HepG2 (cell line): ENCODE measurements around the gene MAP3K20. TPM values are rescaled to one million over a fixed set of nuclear protein-coding genes. Genes with fewer than 3 reads are reported as not detected.

Experiments
- ATAC-seq: fragments of 200-7000 bp; cut with Tn5 transposase; 3 replicates; pipeline ENCODE4 v1.9.1; 2020; ENCODE audit warnings: mild to moderate bottlenecking, moderate library complexity
- BruUV-seq: library from RNA; stranded (reverse); fragments of 400-500 nt; replicated peaks from 2 replicates; lab custom pipeline; 2021; lab: Mats Ljungman, UMichigan
- CTCF ChIA-PET: fragments of 300-600 bp; formaldehyde crosslinking; extraction: SDS; loops from one replicate; lab custom pipeline; 2021; ENCODE audit warnings: low total read pairs, inconsistent platforms, low intra/inter-chr PET ratio; lab: Yijun Ruan, JAX
- POLR2A ChIA-PET: fragments of 350-600 bp; sonication (Branson Sonifier 250); formaldehyde crosslinking; loops from one replicate; lab custom pipeline; 2020; ENCODE audit warnings: antibody characterized with exemption, inconsistent platforms; lab: Yijun Ruan, JAX
- DNase-seq: peaks from one replicate; pipeline ENCODE4 v3.0.0-alpha.2; 2015; ENCODE audit warnings: low spot score
- FAIRE-seq: peaks from 3 replicates; lab custom pipeline; 2011; peaks lifted over from hg19 to GRCh38; lab: Jason Lieb, UNC
- H2AFZ ChIP-seq: one replicate; pipeline ENCODE4 v1.6.1; 2011; ENCODE audit warnings: low read length, inconsistent platforms
- H3K27ac ChIP-seq: fragments of 300-600 bp; 3 replicates; pipeline ENCODE4 v1.8.0; 2011; ENCODE audit warnings: mixed run types, mild to moderate bottlenecking, mixed read lengths, low read length, inconsistent platforms; ENCODE audit not compliant: insufficient read depth; ENCODE audit errors: extremely low read length
- H3K27me3 ChIP-seq, 2 experiments: fragments of 200-600 bp in 1 of 2; 2 replicates in 1 of 2; 3 replicates in 1 of 2; pipeline versions ENCODE4 v1.6.0 to v1.8.0; 2011; ENCODE audit warnings: low read length in 2 of 2, mild to moderate bottlenecking in 2 of 2, moderate library complexity in 2 of 2, inconsistent platforms in 1 of 2; ENCODE audit not compliant: insufficient read depth in 2 of 2, control insufficient read depth in 1 of 2
- H3K36me3 ChIP-seq, 2 experiments: fragments of 200-600 bp in 1 of 2; replicated peaks in 1 of 2; 2 replicates in 1 of 2; 3 replicates in 1 of 2; pipeline versions ENCODE4 v1.5.1 to v1.8.0; 2011; ENCODE audit warnings: low read length in 2 of 2, inconsistent platforms in 1 of 2; ENCODE audit not compliant: insufficient read depth in 2 of 2, control insufficient read depth in 1 of 2
- H3K4me1 ChIP-seq: 2 replicates; pipeline ENCODE4 v1.5.1; 2012; ENCODE audit warnings: low read length, inconsistent platforms; ENCODE audit not compliant: insufficient read depth
- H3K4me2 ChIP-seq: 2 replicates; pipeline ENCODE4 v1.6.0; 2011; ENCODE audit warnings: low read depth, low read length, inconsistent platforms
- H3K4me3 ChIP-seq, 3 experiments: fragments of 200-600 bp in 1 of 3; sonication (generic), shearing (Covaris generic) in 1 of 3; replicated peaks in 1 of 3; 2 replicates each; pipeline ENCODE4 v1.5.1; 2011 to 2016; ENCODE audit warnings: low read length in 3 of 3, inconsistent platforms in 2 of 3, low read depth in 2 of 3, mild to moderate bottlenecking in 2 of 3, control low read depth in 1 of 3, mixed read lengths in 1 of 3; ENCODE audit not compliant: insufficient read depth in 1 of 3
- H3K79me2 ChIP-seq: one replicate; pipeline ENCODE4 v1.6.1; 2011; ENCODE audit warnings: low read length, inconsistent platforms; ENCODE audit not compliant: insufficient read depth
- H3K9ac ChIP-seq: 2 replicates; pipeline ENCODE4 v1.6.0; 2011; ENCODE audit warnings: mild to moderate bottlenecking, low read depth, low read length, inconsistent platforms; ENCODE audit not compliant: insufficient read depth
- H3K9me3 ChIP-seq: 2 replicates; pipeline ENCODE4 v1.5.1; 2012; ENCODE audit warnings: mild to moderate bottlenecking, low read length
- H4K20me1 ChIP-seq: 2 replicates; pipeline ENCODE4 v1.6.0; 2011; ENCODE audit warnings: inconsistent platforms, mild to moderate bottlenecking, low read length, moderate library complexity; ENCODE audit not compliant: insufficient read depth
- CBX1 ChIP-seq: IDR thresholded peaks from one replicate; pipeline ENCODE4 v1.6.1; 2016; ENCODE audit warnings: antibody characterized with exemption, low read depth
- EEA1 ChIP-seq: sonication (generic); formaldehyde crosslinking; IDR thresholded peaks from 2 replicates; pipeline ENCODE4 v1.5.1; 2020; ENCODE audit warnings: mild to moderate bottlenecking, missing genetic modification reagents, borderline replicate concordance
- GATAD2A ChIP-seq: IDR thresholded peaks from 2 replicates; pipeline ENCODE4 v1.6.1; 2016
- KDM3A ChIP-seq: IDR thresholded peaks from 2 replicates; pipeline ENCODE4 v1.6.1; 2018; ENCODE audit warnings: low read depth, missing compliant biosample characterization
- SRF ChIP-seq: IDR thresholded peaks from 2 replicates; pipeline ENCODE4 v1.6.1; 2011; ENCODE audit warnings: mild to moderate bottlenecking, low read depth, low read length, moderate library complexity
- ZNF451 ChIP-seq: sonication (generic); formaldehyde crosslinking; IDR thresholded peaks from 2 replicates; pipeline ENCODE4 v1.5.0; 2020; ENCODE audit warnings: mild to moderate bottlenecking, missing genetic modification reagents
- ZNF605 ChIP-seq: sonication (generic); formaldehyde crosslinking; IDR thresholded peaks from 2 replicates; pipeline ENCODE4 v1.8.0; 2022; ENCODE audit warnings: mild to moderate bottlenecking, missing genetic modification reagents
- ZNF773 ChIP-seq: sonication (generic); formaldehyde crosslinking; IDR thresholded peaks from 2 replicates; pipeline ENCODE4 v1.4.0; 2020; ENCODE audit warnings: missing genetic modification reagents, borderline replicate concordance
- ZNF776 ChIP-seq: sonication (generic); formaldehyde crosslinking; IDR thresholded peaks from 2 replicates; pipeline ENCODE4 v1.4.0; 2020; ENCODE audit warnings: mild to moderate bottlenecking, missing genetic modification reagents
- WGBS: methylation state at CpG from one replicate; pipeline ENCODE4 v1.1.6; 2017; ENCODE audit warnings: low lambda C conversion rate; 5-methylcytosine and 5-hydroxymethylcytosine counted together
- in situ Hi-C: cut with HindIII; loops from 2 replicates; pipeline ENCODE4 v1.10.0; 2017; ENCODE audit warnings: low pct_unique_long_range_greater_than_20kb; ENCODE audit not compliant: extremely low pct_ligation_motif_present
- intact Hi-C: fragments of 100-400 bp; cut with micrococcal nuclease; formaldehyde crosslinking; loops from one replicate; pipeline ENCODE4 v1.10.0; 2022; ENCODE audit not compliant: unreplicated experiment
- polyA plus RNA-seq, 8 experiments: library from polyadenylated mRNA; depleted of rRNA in 3 of 8; stranded (reverse) in 7 of 8; unstranded in 1 of 8; fragments of >200 nt; fragmentation: Illumina TruSeq in 4 of 8; extraction: Trizol in 4 of 8; gene quantifications; 2 replicates each; pipeline versions ENCODE4 v1.2.1 to v1.2.3, GENCODE V29; 2011 to 2016; ENCODE audit warnings: low read depth in 4 of 8, missing spikeins in 1 of 8, mixed read lengths in 1 of 8; ENCODE audit not compliant: insufficient read depth in 1 of 8
- total RNA-seq, 5 experiments: library from RNA; depleted of rRNA; stranded (reverse); fragments of >200 nt; fragmentation: Illumina TruSeq; extraction: Trizol; gene quantifications; 2 replicates each; pipeline ENCODE4 v1.2.3, GENCODE V29; 2016; ENCODE audit warnings: low read depth in 1 of 5
- TF ChIP-seq, protein P1 (sequence below): sonication (generic); formaldehyde crosslinking; IDR thresholded peaks from 2 replicates; pipeline ENCODE4 v1.4.0; 2020; ENCODE audit warnings: missing genetic modification reagents, borderline replicate concordance
- TF ChIP-seq, protein P2 (sequence below): sonication (generic); formaldehyde crosslinking; IDR thresholded peaks from 2 replicates; pipeline ENCODE4 v1.5.0; 2020; ENCODE audit warnings: missing genetic modification reagents
- TF ChIP-seq, protein P3 (sequence below), 2 experiments: sonication (generic) in 1 of 2; formaldehyde crosslinking in 1 of 2; IDR thresholded peaks; 2 replicates each; pipeline versions ENCODE4 v1.5.1 to v1.6.1; 2011 to 2020; ENCODE audit warnings: borderline replicate concordance in 1 of 2, low read depth in 1 of 2, low read length in 1 of 2, mild to moderate bottlenecking in 1 of 2, missing genetic modification reagents in 1 of 2, moderate library complexity in 1 of 2
- TF ChIP-seq, protein P4 (sequence below): sonication (generic); formaldehyde crosslinking; IDR thresholded peaks from 2 replicates; pipeline ENCODE4 v1.8.0; 2022; ENCODE audit warnings: mild to moderate bottlenecking, missing genetic modification reagents
- TF ChIP-seq, protein P5 (sequence below): sonication (generic); formaldehyde crosslinking; IDR thresholded peaks from 2 replicates; pipeline ENCODE4 v1.4.0; 2020; ENCODE audit warnings: mild to moderate bottlenecking, low read depth, missing genetic modification reagents

MAP3K20 gene
- total and polyA plus RNA-seq, 2 of the 13 experiments (the other 11 are each of a cell fraction or from before 2014, with no cell fraction given): 5.2 to 13.5 TPM

DNA sequence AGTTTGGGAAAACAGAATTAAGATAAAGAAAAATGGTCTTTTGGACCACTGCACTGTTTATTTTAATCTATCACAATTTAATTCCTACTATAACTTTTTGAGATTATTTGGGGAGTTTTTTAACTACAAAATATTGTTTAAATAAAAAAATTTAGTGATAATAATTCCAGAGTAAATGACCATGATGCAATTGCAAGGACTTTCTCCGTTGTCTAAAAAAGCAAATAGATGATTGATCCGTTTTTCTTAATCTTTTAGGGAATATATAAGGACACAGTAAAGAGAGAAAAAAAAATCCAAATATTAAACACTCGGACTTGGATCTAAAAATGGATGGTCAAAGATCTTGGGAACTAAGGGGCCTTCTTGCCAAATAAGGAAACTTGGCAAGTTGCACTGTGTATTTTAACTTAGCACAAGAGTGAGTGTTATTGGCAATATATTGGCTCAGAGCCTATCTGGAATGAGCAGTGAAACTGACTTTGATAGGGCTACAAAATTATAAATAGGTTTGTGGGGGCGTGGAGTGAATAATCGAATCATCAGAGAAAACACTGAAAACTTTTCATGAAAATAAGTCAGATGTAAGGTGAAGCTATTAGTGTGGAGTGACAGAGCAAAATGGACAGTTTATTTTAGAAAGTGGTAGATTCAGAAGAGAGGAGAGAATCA lies 2.0 kb downstream of the MAP3K20 start:
- H3K79me2 ChIP-seq: peaks cover 7% of the 10 kb centered on the region
- 48% methylated on average over 5 of the region's 5 CpGs for WGBS
- DNase-seq: no peak
- H3K9ac ChIP-seq: peak overlapping the region; percentile 76; the same call in 1 of the 2 replicates
- no peaks in the 10 kb centered on the region for H3K36me3 ChIP-seq
- no peak for FAIRE-seq
- H2AFZ ChIP-seq: peak overlapping the region; percentile 98
- peak overlapping the region; percentile 45 for H3K27ac ChIP-seq
- POLR2A ChIA-PET: interaction anchor here (1.0 to 1.2 kb wide), 2 partner anchors 28 kb away, joined by 3 to 4 read pairs; no protein-coding TSS in a partner anchor
- H3K9me3 ChIP-seq: no peaks in the 10 kb centered on the region
- H3K4me3 ChIP-seq: peak overlapping the region in 2 of 3 experiments; percentile 80 to 91; a peak in 3 of 6 replicates
- H4K20me1 ChIP-seq: no peaks in the 10 kb centered on the region
- peak overlapping the region; percentile 98 for H3K4me2 ChIP-seq
- BruUV-seq: no TSS peak
- in situ Hi-C loops (no loop called here), intact Hi-C loops (loop anchor here (2.0 to 10.0 kb wide), 3 partner anchors 51 to 277 kb away; partner anchors contain the start of gene CDCA7)
- CTCF ChIA-PET: no interaction called here
- ATAC-seq: no peak
- H3K4me1 ChIP-seq: peaks cover 23% of the 10 kb centered on the region
- H3K27me3 ChIP-seq: peaks cover 0 to 14% of the 10 kb centered on the region in 2 experiments; a peak in 3 of 5 replicates
- TF ChIP-seq KDM3A (CRISPR knock-in tag) (no peak), GATAD2A (CRISPR knock-in tag) (0 out of 2 replicates have a peak, but pooled peaks have one; percentile 11), ZNF605 (CRISPR knock-in tag) (no peak), SRF (peak; percentile 96), ZNF776 (CRISPR knock-in tag) (no peak), ZNF773 (CRISPR knock-in tag) (no peak), EEA1 (CRISPR knock-in tag) (no peak), CBX1 (no peak), ZNF451 (CRISPR knock-in tag) (no peak)
- TF ChIP-seq, protein P1, sequence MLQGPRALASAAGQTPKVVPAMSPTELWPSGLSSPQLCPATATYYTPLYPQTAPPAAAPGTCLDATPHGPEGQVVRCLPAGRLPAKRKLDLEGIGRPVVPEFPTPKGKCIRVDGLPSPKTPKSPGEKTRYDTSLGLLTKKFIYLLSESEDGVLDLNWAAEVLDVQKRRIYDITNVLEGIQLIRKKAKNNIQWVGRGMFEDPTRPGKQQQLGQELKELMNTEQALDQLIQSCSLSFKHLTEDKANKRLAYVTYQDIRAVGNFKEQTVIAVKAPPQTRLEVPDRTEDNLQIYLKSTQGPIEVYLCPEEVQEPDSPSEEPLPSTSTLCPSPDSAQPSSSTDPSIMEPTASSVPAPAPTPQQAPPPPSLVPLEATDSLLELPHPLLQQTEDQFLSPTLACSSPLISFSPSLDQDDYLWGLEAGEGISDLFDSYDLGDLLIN (CRISPR knock-in tag): no peak
- TF ChIP-seq, protein P2, sequence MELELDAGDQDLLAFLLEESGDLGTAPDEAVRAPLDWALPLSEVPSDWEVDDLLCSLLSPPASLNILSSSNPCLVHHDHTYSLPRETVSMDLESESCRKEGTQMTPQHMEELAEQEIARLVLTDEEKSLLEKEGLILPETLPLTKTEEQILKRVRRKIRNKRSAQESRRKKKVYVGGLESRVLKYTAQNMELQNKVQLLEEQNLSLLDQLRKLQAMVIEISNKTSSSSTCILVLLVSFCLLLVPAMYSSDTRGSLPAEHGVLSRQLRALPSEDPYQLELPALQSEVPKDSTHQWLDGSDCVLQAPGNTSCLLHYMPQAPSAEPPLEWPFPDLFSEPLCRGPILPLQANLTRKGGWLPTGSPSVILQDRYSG (CRISPR knock-in tag): no peak
- TF ChIP-seq, protein P3, sequence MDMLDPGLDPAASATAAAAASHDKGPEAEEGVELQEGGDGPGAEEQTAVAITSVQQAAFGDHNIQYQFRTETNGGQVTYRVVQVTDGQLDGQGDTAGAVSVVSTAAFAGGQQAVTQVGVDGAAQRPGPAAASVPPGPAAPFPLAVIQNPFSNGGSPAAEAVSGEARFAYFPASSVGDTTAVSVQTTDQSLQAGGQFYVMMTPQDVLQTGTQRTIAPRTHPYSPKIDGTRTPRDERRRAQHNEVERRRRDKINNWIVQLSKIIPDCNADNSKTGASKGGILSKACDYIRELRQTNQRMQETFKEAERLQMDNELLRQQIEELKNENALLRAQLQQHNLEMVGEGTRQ (IDR thresholded peaks at IDR 0.05; ENCODE audit: low read depth, low read length): no peak
- TF ChIP-seq, protein P3 (CRISPR knock-in tag; IDR thresholded peaks at IDR 0.05; ENCODE audit: borderline replicate concordance): peak; percentile 33; the same call in 1 of the 2 replicates
- TF ChIP-seq, protein P4, sequence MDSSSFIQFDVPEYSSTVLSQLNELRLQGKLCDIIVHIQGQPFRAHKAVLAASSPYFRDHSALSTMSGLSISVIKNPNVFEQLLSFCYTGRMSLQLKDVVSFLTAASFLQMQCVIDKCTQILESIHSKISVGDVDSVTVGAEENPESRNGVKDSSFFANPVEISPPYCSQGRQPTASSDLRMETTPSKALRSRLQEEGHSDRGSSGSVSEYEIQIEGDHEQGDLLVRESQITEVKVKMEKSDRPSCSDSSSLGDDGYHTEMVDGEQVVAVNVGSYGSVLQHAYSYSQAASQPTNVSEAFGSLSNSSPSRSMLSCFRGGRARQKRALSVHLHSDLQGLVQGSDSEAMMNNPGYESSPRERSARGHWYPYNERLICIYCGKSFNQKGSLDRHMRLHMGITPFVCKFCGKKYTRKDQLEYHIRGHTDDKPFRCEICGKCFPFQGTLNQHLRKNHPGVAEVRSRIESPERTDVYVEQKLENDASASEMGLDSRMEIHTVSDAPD (CRISPR knock-in tag): no peak
- TF ChIP-seq, protein P5, sequence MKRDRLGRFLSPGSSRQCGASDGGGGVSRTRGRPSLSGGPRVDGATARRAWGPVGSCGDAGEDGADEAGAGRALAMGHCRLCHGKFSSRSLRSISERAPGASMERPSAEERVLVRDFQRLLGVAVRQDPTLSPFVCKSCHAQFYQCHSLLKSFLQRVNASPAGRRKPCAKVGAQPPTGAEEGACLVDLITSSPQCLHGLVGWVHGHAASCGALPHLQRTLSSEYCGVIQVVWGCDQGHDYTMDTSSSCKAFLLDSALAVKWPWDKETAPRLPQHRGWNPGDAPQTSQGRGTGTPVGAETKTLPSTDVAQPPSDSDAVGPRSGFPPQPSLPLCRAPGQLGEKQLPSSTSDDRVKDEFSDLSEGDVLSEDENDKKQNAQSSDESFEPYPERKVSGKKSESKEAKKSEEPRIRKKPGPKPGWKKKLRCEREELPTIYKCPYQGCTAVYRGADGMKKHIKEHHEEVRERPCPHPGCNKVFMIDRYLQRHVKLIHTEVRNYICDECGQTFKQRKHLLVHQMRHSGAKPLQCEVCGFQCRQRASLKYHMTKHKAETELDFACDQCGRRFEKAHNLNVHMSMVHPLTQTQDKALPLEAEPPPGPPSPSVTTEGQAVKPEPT (CRISPR knock-in tag): no peak
